ENCODE data around the gene SIPA1L2. TPM values are rescaled to one million over a fixed set of nuclear protein-coding genes. Genes with fewer than 3 reads are reported as not detected.

The SIPA1L2 gene
- total and polyA plus RNA-seq, 2 donors (not counting 1 experiment from before 2014, with no cell fraction given) = 0.39 to 2.0 TPM

DNA sequence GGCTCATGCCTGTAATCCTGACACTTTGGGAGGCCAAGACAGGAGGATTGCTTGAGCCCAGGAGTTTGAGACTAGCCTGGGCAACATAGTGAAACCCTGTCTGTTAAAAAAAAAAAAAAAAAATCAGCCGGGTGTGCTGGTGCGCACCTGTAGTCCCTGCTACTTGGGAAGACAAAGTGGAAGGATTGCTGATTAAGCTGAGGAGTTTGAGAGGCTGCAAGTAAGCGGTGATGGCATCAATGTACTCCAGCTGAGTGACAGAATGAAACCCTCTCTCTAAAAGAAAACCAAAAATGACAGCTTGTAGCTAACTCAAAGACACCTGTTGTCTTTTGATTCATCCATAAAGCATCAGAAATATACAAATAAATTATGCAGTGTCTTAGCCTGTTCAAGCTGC is 31.8 kb downstream of the SIPA1L2 start:
- no peaks in the 10 kb centered on the region for H3K27me3 ChIP-seq (ENCODE audit: control insufficient read depth, insufficient read depth, low read length)
- no peak overlapping the region for H3K9ac ChIP-seq (ENCODE audit: insufficient read depth, low read length)
- no peak overlapping the region for H3K4me2 ChIP-seq (ENCODE audit: extremely low read depth, insufficient read depth, low read length)
- DNase-seq (ENCODE audit: low read depth in 2 of 2) = no peak
- no peak for TF ChIP-seq EZH2 (IDR thresholded peaks at IDR 0.05; ENCODE audit: low read length, missing control alignments)
- TF ChIP-seq, protein P1, sequence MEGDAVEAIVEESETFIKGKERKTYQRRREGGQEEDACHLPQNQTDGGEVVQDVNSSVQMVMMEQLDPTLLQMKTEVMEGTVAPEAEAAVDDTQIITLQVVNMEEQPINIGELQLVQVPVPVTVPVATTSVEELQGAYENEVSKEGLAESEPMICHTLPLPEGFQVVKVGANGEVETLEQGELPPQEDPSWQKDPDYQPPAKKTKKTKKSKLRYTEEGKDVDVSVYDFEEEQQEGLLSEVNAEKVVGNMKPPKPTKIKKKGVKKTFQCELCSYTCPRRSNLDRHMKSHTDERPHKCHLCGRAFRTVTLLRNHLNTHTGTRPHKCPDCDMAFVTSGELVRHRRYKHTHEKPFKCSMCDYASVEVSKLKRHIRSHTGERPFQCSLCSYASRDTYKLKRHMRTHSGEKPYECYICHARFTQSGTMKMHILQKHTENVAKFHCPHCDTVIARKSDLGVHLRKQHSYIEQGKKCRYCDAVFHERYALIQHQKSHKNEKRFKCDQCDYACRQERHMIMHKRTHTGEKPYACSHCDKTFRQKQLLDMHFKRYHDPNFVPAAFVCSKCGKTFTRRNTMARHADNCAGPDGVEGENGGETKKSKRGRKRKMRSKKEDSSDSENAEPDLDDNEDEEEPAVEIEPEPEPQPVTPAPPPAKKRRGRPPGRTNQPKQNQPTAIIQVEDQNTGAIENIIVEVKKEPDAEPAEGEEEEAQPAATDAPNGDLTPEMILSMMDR (conservative IDR thresholded peaks at IDR 0.05 in 1 of 2, IDR thresholded peaks at IDR 0.05 in 1 of 2; ENCODE audit: low read depth in 1 of 2, low read length in 2 of 2) = no peak
- no peaks in the 10 kb centered on the region for H3K36me3 ChIP-seq (ENCODE audit: control insufficient read depth, insufficient read depth, low read length)
- H3K79me2 ChIP-seq (ENCODE audit: control insufficient read depth, insufficient read depth, low read length) = no peaks in the 10 kb centered on the region
- no peaks in the 10 kb centered on the region for H3K9me3 ChIP-seq (ENCODE audit: control insufficient read depth, insufficient read depth, low read depth, low read length)
- no peak overlapping the region for H2AFZ ChIP-seq (ENCODE audit: low read length)
- H3K4me3 ChIP-seq (replicated peaks in 1 of 4; ENCODE audit: control extremely low read depth in 1 of 4, insufficient read depth in 1 of 4, low read depth in 3 of 4, low read length in 4 of 4) = no peak overlapping the region
- no peaks in the 10 kb centered on the region for H3K4me1 ChIP-seq (ENCODE audit: control insufficient read depth, extremely low read depth, insufficient read depth, low read length)
- H4K20me1 ChIP-seq (ENCODE audit: control insufficient read depth, extremely low read depth, insufficient read depth, low read length) = no peaks in the 10 kb centered on the region
- no peak overlapping the region for H3K27ac ChIP-seq (ENCODE audit: insufficient read depth, low read length)

DNA sequence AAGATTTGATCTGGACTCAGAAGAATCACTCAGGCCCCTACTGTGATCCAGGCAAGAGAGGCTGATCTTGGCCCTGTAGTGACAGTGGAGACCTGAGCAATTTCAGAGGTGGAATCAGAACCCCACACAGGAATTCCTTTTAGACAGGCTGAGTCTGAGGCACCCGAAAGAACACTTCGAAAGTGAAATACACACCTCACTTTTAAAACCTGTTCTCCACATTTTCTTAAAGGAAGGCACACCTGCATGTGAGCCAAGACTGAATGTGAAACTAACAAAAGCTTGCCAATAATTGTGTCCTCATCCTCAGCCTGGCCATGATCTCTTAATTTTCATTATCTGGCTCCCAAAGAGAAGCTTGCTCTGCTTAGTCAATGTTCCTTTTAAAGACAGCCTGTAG is 32.2 kb downstream of the SIPA1L2 start:
- Histone ChIP-seq H3K9ac (ENCODE audit: insufficient read depth, low read length) (no peak overlapping the region), H3K36me3 (ENCODE audit: control insufficient read depth, insufficient read depth, low read length) (no peaks in the 10 kb centered on the region), H3K27me3 (ENCODE audit: control insufficient read depth, insufficient read depth, low read length) (no peaks in the 10 kb centered on the region), H3K79me2 (ENCODE audit: control insufficient read depth, insufficient read depth, low read length) (no peaks in the 10 kb centered on the region), H3K9me3 (ENCODE audit: control insufficient read depth, insufficient read depth, low read depth, low read length) (no peaks in the 10 kb centered on the region), H3K4me3 (replicated peaks in 1 of 4; ENCODE audit: control extremely low read depth in 1 of 4, insufficient read depth in 1 of 4, low read depth in 3 of 4, low read length in 4 of 4) (no peak overlapping the region), H2AFZ (ENCODE audit: low read length) (no peak overlapping the region), H4K20me1 (ENCODE audit: control insufficient read depth, extremely low read depth, insufficient read depth, low read length) (no peaks in the 10 kb centered on the region), H3K4me1 (ENCODE audit: control insufficient read depth, extremely low read depth, insufficient read depth, low read length) (no peaks in the 10 kb centered on the region), H3K27ac (ENCODE audit: insufficient read depth, low read length) (no peak overlapping the region), H3K4me2 (ENCODE audit: extremely low read depth, insufficient read depth, low read length) (no peak overlapping the region)
- no peak for DNase-seq (ENCODE audit: low read depth in 2 of 2)
- TF ChIP-seq, protein P1 (conservative IDR thresholded peaks at IDR 0.05 in 1 of 2, IDR thresholded peaks at IDR 0.05 in 1 of 2; ENCODE audit: low read depth in 1 of 2, low read length in 2 of 2) = no peak
- TF ChIP-seq EZH2 (IDR thresholded peaks at IDR 0.05; ENCODE audit: low read length, missing control alignments) = no peak

DNA sequence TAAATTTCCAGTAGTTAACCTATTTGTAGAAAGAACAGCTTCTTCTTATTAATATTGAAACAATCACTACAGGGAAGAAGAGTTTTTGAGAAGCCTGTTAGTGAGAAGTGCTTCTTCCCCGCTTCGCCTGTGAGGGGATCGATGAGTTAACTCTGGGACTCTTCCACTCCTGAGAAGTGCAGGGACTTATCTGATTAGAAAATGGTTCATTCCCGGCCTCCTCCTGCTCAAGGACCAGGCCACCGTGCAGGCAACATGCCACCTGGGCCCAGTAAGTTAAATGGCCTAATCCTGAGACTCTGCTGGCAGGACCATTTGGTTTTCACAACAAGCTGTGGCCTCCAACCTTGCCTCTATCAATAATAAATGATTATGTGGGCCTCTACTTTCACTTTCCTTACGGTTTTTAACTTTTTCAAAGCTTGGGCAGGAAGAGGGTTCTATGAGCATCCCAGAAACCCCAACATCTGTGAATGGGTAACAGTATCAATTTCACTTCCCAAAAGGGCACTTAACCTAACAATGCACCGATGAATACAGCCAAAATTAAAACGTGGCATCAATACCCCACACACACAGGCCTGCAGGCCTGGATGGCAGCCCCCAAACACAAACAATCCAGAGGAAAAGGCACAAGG is 33.1 kb downstream of the SIPA1L2 start:
- Histone ChIP-seq H3K4me3 (replicated peaks in 1 of 4; ENCODE audit: control extremely low read depth in 1 of 4, insufficient read depth in 1 of 4, low read depth in 3 of 4, low read length in 4 of 4) (no peak overlapping the region), H3K4me1 (ENCODE audit: control insufficient read depth, extremely low read depth, insufficient read depth, low read length) (no peaks in the 10 kb centered on the region), H3K9me3 (ENCODE audit: control insufficient read depth, insufficient read depth, low read depth, low read length) (no peaks in the 10 kb centered on the region), H3K4me2 (ENCODE audit: extremely low read depth, insufficient read depth, low read length) (no peak overlapping the region), H2AFZ (ENCODE audit: low read length) (no peak overlapping the region), H3K27ac (ENCODE audit: insufficient read depth, low read length) (no peak overlapping the region), H4K20me1 (ENCODE audit: control insufficient read depth, extremely low read depth, insufficient read depth, low read length) (no peaks in the 10 kb centered on the region), H3K79me2 (ENCODE audit: control insufficient read depth, insufficient read depth, low read length) (no peaks in the 10 kb centered on the region), H3K9ac (ENCODE audit: insufficient read depth, low read length) (no peak overlapping the region), H3K27me3 (ENCODE audit: control insufficient read depth, insufficient read depth, low read length) (no peaks in the 10 kb centered on the region), H3K36me3 (ENCODE audit: control insufficient read depth, insufficient read depth, low read length) (no peaks in the 10 kb centered on the region)
- DNase-seq (ENCODE audit: low read depth in 2 of 2) = no peak
- TF ChIP-seq EZH2 (IDR thresholded peaks at IDR 0.05; ENCODE audit: low read length, missing control alignments) = no peak
- TF ChIP-seq, protein P1 (conservative IDR thresholded peaks at IDR 0.05 in 1 of 2, IDR thresholded peaks at IDR 0.05 in 1 of 2; ENCODE audit: low read depth in 1 of 2, low read length in 2 of 2) = no peak
